GM12892 (cell line): ENCODE measurements around the gene LRRTM2.

Experiments
- POLR2A ChIP-seq: IDR thresholded peaks from 2 replicates; pipeline ENCODE4 v1.6.1; 2011; ENCODE audit warnings: low read depth, low read length, control low read depth
- POLR2AphosphoS5 ChIP-seq: IDR thresholded peaks from 2 replicates; pipeline ENCODE4 v1.6.1; 2011; ENCODE audit warnings: low read depth, low read length, control low read depth

- TF ChIP-seq POLR2A (no peak), POLR2AphosphoS5 (no peak)
These were observed 31.6 kb downstream of the LRRTM2 start for GRCh38 chr5:138843316-138844124.
